ENCODE data around the gene CHD5. TPM values are rescaled to one million over a fixed set of nuclear protein-coding genes. Genes with fewer than 3 reads are reported as not detected.

Gene CHD5
- total RNA-seq, 4 donors from 2014 or later: 0.15 to 0.94 (median 0.26) TPM

GRCh38 chr1:6197746-6198427 lies 17.8 kb upstream of the CHD5 start:
- H3K9me3 ChIP-seq: no peaks in the 10 kb centered on the region
- no peak for TF ChIP-seq POLR2A (IDR thresholded peaks at IDR 0.05)
- TF ChIP-seq, protein P1, sequence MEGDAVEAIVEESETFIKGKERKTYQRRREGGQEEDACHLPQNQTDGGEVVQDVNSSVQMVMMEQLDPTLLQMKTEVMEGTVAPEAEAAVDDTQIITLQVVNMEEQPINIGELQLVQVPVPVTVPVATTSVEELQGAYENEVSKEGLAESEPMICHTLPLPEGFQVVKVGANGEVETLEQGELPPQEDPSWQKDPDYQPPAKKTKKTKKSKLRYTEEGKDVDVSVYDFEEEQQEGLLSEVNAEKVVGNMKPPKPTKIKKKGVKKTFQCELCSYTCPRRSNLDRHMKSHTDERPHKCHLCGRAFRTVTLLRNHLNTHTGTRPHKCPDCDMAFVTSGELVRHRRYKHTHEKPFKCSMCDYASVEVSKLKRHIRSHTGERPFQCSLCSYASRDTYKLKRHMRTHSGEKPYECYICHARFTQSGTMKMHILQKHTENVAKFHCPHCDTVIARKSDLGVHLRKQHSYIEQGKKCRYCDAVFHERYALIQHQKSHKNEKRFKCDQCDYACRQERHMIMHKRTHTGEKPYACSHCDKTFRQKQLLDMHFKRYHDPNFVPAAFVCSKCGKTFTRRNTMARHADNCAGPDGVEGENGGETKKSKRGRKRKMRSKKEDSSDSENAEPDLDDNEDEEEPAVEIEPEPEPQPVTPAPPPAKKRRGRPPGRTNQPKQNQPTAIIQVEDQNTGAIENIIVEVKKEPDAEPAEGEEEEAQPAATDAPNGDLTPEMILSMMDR (IDR thresholded peaks at IDR 0.05): no peak
- 61 to 66% methylated on average over 6 of the region's 6 CpGs for WGBS, 2 donors
- peaks cover 25 to 26% of the 10 kb centered on the region in 2 donors for H3K36me3 ChIP-seq
- peak overlapping the region in 1 of 3 donors; percentile 100 for H3K4me3 ChIP-seq (replicated peaks in 1 of 3)
- H3K27ac ChIP-seq: no peak overlapping the region
- H3K27me3 ChIP-seq: no peaks in the 10 kb centered on the region
- intact Hi-C loops (cut with DNase I): no loop called here
- peaks cover 7 to 21% of the 10 kb centered on the region in 2 donors for H3K4me1 ChIP-seq
- DNase-seq: no peak

GRCh38 chr1:6191968-6192367 lies 11.8 kb upstream of the CHD5 start:
- Histone ChIP-seq H3K4me3 (replicated peaks in 1 of 3) (no peak overlapping the region), H3K9me3 (no peaks in the 10 kb centered on the region), H3K36me3 (peaks cover 53 to 68% of the 10 kb centered on the region in 2 donors), H3K4me1 (no peaks in the 10 kb centered on the region), H3K27ac (no peak overlapping the region), H3K27me3 (no peaks in the 10 kb centered on the region)
- no peak for DNase-seq
- 85 to 89% methylated on average over 1 of the region's 1 CpG for WGBS, 2 donors
- intact Hi-C loops (cut with DNase I): no loop called here
- TF ChIP-seq POLR2A (IDR thresholded peaks at IDR 0.05): no peak
- TF ChIP-seq, protein P1 (IDR thresholded peaks at IDR 0.05): no peak

DNA sequence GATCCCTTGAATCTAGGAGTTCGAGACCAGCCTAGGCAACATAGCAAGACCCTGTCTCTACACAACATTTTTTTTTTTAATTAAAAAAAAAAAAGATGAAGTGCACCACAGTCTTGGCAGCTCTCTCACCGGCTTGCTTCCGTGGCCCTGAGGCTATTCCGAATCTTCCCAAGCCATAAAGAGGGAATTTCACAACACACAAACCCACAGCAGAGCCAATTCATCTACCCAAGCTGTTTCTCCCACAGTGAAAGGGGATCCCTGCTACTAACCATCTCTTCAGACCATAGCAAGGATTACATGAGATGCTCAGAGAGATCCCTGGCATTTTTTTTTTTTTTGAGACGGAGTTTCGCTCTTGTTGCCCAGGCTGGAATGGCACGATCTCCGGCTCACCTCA lies 8.3 kb upstream of the CHD5 start:
- no peak for DNase-seq
- H3K4me3 ChIP-seq (replicated peaks in 1 of 3): no peak overlapping the region
- peaks cover 44 to 56% of the 10 kb centered on the region in 2 donors for H3K36me3 ChIP-seq
- no peaks in the 10 kb centered on the region for H3K9me3 ChIP-seq
- TF ChIP-seq, protein P1 (IDR thresholded peaks at IDR 0.05): no peak
- no peak for TF ChIP-seq POLR2A (IDR thresholded peaks at IDR 0.05)
- intact Hi-C loops (cut with DNase I): no loop called here
- H3K27me3 ChIP-seq: no peaks in the 10 kb centered on the region
- H3K4me1 ChIP-seq: peaks cover 0 to under 1% of the 10 kb centered on the region in 2 donors
- WGBS, 2 donors: 90 to 96% methylated on average over 8 of the region's 8 CpGs
- no peak overlapping the region for H3K27ac ChIP-seq

GRCh38 chr1:6185635-6186382 lies 5.7 kb upstream of the CHD5 start:
- intact Hi-C loops (cut with DNase I): no loop called here
- Histone ChIP-seq H3K27me3 (no peaks in the 10 kb centered on the region), H3K4me3 (replicated peaks in 1 of 3) (no peak overlapping the region), H3K36me3 (peaks cover 23 to 33% of the 10 kb centered on the region in 2 donors), H3K27ac (no peak overlapping the region), H3K9me3 (no peaks in the 10 kb centered on the region), H3K4me1 (peaks cover under 1 to 13% of the 10 kb centered on the region in 2 donors)
- no peak for DNase-seq
- TF ChIP-seq POLR2A (IDR thresholded peaks at IDR 0.05): no peak
- TF ChIP-seq, protein P1 (IDR thresholded peaks at IDR 0.05): peak in 1 of 6 experiments; percentile 30
- 70 to 76% methylated on average over 10 of the region's 10 CpGs for WGBS, 2 donors

DNA sequence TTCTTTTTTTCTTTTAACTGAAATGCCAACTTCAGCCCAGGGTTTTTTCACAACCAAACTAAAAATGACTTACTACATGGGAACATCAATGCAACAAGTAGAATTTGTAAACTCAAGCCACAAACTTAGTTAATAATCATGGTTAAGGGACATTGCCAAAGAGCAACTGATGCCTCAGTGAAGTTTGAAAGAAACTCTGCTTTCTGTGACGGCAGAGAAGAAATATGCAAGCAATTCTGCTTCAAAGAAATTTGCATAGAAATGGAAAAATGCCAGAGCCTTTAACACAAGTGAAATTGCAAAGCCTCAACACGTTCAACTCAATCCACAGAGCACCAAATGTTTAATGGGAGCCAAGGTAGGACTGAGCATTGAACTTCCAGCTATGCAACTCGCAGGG lies 5.0 kb upstream of the CHD5 start:
- Histone ChIP-seq H3K27ac (no peak overlapping the region), H3K36me3 (peaks cover 16 to 26% of the 10 kb centered on the region in 2 donors), H3K4me3 (replicated peaks in 1 of 3) (no peak overlapping the region), H3K27me3 (no peaks in the 10 kb centered on the region), H3K9me3 (no peaks in the 10 kb centered on the region), H3K4me1 (peaks cover 3 to 18% of the 10 kb centered on the region in 2 donors)
- 84 to 86% methylated on average over 3 of the region's 3 CpGs for WGBS, 2 donors
- DNase-seq: no peak
- intact Hi-C loops (cut with DNase I): no loop called here
- TF ChIP-seq, protein P1 (IDR thresholded peaks at IDR 0.05): no peak
- no peak for TF ChIP-seq POLR2A (IDR thresholded peaks at IDR 0.05)
